OCI-LY3 (cell line): ENCODE data around the gene ARHGAP8.

Source experiments
- H2AFZ ChIP-seq: fragments of 200-600, 300-600 bp; shearing (Covaris generic); 2 replicates; pipeline ENCODE4 v1.6.0; 2014; ENCODE audit warnings: antibody characterized with exemption, low read depth, low read length
- H3K27ac ChIP-seq: fragments of 200-600, 300-600 bp; sonication (generic); 2 replicates; pipeline ENCODE4 v1.5.1; 2014; ENCODE audit warnings: mild to moderate bottlenecking, low read length, moderate library complexity, mixed read lengths
- H3K27me3 ChIP-seq: fragments of 200-600, 300-600 bp; sonication (generic); 2 replicates; pipeline ENCODE4 v1.6.1; 2014; ENCODE audit warnings: low read depth, low read length, mixed read lengths
- H3K36me3 ChIP-seq: fragments of 200-600, 300-600 bp; sonication (generic); replicated peaks from 2 replicates; pipeline ENCODE3; 2014; ENCODE audit warnings: low read depth, low read length, mixed read lengths
- H3K4me1 ChIP-seq: fragments of 300-600, 200-600 bp; sonication (generic); 2 replicates; pipeline ENCODE4 v1.6.1; 2014; ENCODE audit warnings: low read length, mixed read lengths
- H3K4me2 ChIP-seq: fragments of 200-600, 300-600 bp; sonication (generic); 2 replicates; pipeline ENCODE4 v1.6.1; 2014; ENCODE audit warnings: low read length, mixed read lengths
- H3K4me3 ChIP-seq: fragments of 300-600, 200-600 bp; sonication (generic); 2 replicates; pipeline ENCODE4 v1.5.1; 2014; ENCODE audit warnings: antibody characterized with exemption, mild to moderate bottlenecking, low read length, moderate library complexity
- H3K79me2 ChIP-seq: fragments of 300-600, 200-600 bp; shearing (Covaris generic); 2 replicates; pipeline ENCODE4 v1.6.1; 2014; ENCODE audit warnings: mild to moderate bottlenecking, low read length, mixed read lengths
- H3K9ac ChIP-seq: fragments of 300-600, 200-600 bp; shearing (Covaris generic); 2 replicates; pipeline ENCODE4 v1.6.0; 2014; ENCODE audit warnings: mild to moderate bottlenecking, low read length, moderate library complexity
- H3K9me3 ChIP-seq: fragments of 200-600, 300-600 bp; shearing (Covaris generic); 2 replicates; pipeline ENCODE4 v1.6.1; 2014; ENCODE audit warnings: low read length, mixed read lengths; ENCODE audit not compliant: insufficient read depth
- H4K20me1 ChIP-seq: fragments of 200-600, 300-600 bp; sonication (generic); 2 replicates; pipeline ENCODE4 v1.6.1; 2016; ENCODE audit warnings: low read length, mixed read lengths; ENCODE audit not compliant: insufficient read depth
- CTCF ChIP-seq: fragments of 200-600, 300-600 bp; sonication (generic); IDR thresholded peaks from 2 replicates; pipeline ENCODE4 v1.5.1; 2014; ENCODE audit warnings: antibody characterized with exemption, low read length, low read depth
- EZH2phosphoT487 ChIP-seq: fragments of 200-600 bp; shearing (Covaris generic); IDR thresholded peaks from 2 replicates; pipeline ENCODE4 v1.6.1; 2018; ENCODE audit warnings: antibody characterized with exemption, mixed run types, low read depth

ARHGAP8 gene

DNA sequence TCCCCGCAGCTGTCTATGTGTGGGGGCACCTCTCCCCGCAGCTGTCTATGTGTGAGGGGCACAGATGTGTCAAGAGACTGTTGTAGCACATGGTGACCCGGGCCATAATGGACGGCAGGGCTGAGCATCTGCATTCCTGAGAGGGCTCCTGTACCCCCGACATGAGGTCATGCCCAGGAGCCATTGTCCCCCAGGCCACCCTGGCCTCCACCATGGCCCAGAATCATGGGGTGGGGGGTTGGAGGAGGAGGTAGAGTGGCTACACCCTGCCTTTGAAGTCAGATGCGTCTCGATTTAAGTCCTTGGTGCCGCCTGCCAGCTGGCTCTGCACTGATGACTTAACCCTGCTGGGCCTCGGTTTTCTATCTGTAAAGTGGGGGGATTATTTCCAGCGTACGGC is 49.1 kb downstream of the ARHGAP8 start:
- peaks cover 22% of the 10 kb centered on the region; the same call in 1 of the 2 replicates for H3K27me3 ChIP-seq
- TF ChIP-seq CTCF (no peak), EZH2phosphoT487 (no peak)
- no peak overlapping the region for H3K27ac ChIP-seq

GRCh38 chr22:44802071-44802700 is 49.8 kb downstream of the ARHGAP8 start:
- no peaks in the 10 kb centered on the region for H4K20me1 ChIP-seq
- no peak overlapping the region for H2AFZ ChIP-seq
- H3K27ac ChIP-seq: no peak overlapping the region
- TF ChIP-seq CTCF (no peak), EZH2phosphoT487 (no peak)
- no peak overlapping the region for H3K4me2 ChIP-seq
- H3K36me3 ChIP-seq: no peaks in the 10 kb centered on the region
- no peaks in the 10 kb centered on the region for H3K4me1 ChIP-seq
- H3K27me3 ChIP-seq: peaks cover 22% of the 10 kb centered on the region; the same call in 1 of the 2 replicates
- H3K9ac ChIP-seq: no peak overlapping the region
- H3K4me3 ChIP-seq: no peak overlapping the region
- H3K9me3 ChIP-seq: no peaks in the 10 kb centered on the region
- no peaks in the 10 kb centered on the region for H3K79me2 ChIP-seq

More for the DNA sequence above, 49.1 kb downstream of the ARHGAP8 start:
- no peaks in the 10 kb centered on the region for H4K20me1 ChIP-seq
- no peak overlapping the region for H3K4me2 ChIP-seq
- no peaks in the 10 kb centered on the region for H3K36me3 ChIP-seq
- H3K9me3 ChIP-seq: no peaks in the 10 kb centered on the region
- H3K9ac ChIP-seq: no peak overlapping the region
- H3K79me2 ChIP-seq: no peaks in the 10 kb centered on the region
- no peaks in the 10 kb centered on the region for H3K4me1 ChIP-seq
- no peak overlapping the region for H3K4me3 ChIP-seq
- H2AFZ ChIP-seq: no peak overlapping the region

DNA sequence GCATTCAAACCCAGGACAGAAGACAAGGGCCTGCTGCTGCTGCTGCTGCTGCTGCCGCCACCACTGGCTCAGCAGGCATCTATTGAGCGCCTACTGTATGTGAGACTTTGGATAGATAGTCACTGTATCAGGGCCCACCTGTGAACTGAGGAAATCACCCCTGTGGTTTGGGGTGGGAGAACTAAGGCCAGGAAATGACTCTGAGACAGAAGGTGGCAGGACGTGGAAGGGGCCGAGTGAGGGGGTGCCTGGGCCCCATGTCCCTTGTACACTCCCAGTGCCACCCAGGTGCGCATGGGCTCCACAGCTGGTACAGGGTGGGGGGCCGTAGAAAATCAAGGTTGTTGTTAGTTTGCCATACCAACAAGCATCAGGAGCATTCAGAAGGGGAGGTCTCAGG is 50.6 kb downstream of the ARHGAP8 start:
- H3K4me1 ChIP-seq: no peaks in the 10 kb centered on the region
- no peak overlapping the region for H3K4me3 ChIP-seq
- H2AFZ ChIP-seq: no peak overlapping the region
- no peaks in the 10 kb centered on the region for H3K9me3 ChIP-seq
- H3K79me2 ChIP-seq: no peaks in the 10 kb centered on the region
- H3K36me3 ChIP-seq: no peaks in the 10 kb centered on the region
- no peak for TF ChIP-seq EZH2phosphoT487
- no peak for TF ChIP-seq CTCF
- no peak overlapping the region for H3K4me2 ChIP-seq
- no peak overlapping the region for H3K9ac ChIP-seq
- H3K27me3 ChIP-seq: peaks cover 22% of the 10 kb centered on the region; the same call in 1 of the 2 replicates
- H4K20me1 ChIP-seq: no peaks in the 10 kb centered on the region
- no peak overlapping the region for H3K27ac ChIP-seq

DNA sequence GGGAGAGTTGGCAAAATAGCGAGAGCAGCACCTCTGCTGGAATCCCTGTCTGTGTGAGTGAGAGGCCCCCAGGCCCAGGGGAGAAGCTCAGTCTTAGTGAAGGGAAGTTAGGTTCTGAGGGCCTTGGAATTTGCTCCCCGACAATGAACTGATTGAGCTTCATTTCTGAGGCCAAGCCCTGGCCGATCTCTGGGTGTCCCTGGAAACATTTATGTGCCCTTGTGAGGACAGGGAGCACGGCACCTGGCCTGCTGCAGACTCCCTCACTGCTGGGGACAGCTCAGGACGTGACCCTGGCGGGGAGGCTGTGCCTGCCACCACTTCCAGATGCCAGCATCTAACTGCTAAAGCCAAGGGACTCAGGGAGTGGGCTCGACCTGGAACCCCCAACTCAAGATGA is 52.0 kb downstream of the ARHGAP8 start:
- H3K36me3 ChIP-seq: no peaks in the 10 kb centered on the region
- no peaks in the 10 kb centered on the region for H3K79me2 ChIP-seq
- H3K4me1 ChIP-seq: no peaks in the 10 kb centered on the region
- H3K9me3 ChIP-seq: no peaks in the 10 kb centered on the region
- H3K4me3 ChIP-seq: no peak overlapping the region
- no peak overlapping the region for H3K9ac ChIP-seq
- H3K4me2 ChIP-seq: no peak overlapping the region
- H3K27me3 ChIP-seq: peaks cover 22% of the 10 kb centered on the region; the same call in 1 of the 2 replicates
- TF ChIP-seq CTCF (no peak), EZH2phosphoT487 (no peak)
- no peak overlapping the region for H3K27ac ChIP-seq
- H4K20me1 ChIP-seq: no peaks in the 10 kb centered on the region
- no peak overlapping the region for H2AFZ ChIP-seq
